CD14-positive monocyte (primary cell): Measurements from ENCODE around the gene CEP120. TPM values are rescaled to one million over a fixed set of nuclear protein-coding genes. Genes with fewer than 3 reads are reported as not detected.

Source experiments
- DNase-seq, 3 donors: peaks; one replicate each; pipeline ENCODE4 v3.0.0-alpha.2; 2011 to 2022
- H2AFZ ChIP-seq: 2 replicates; pipeline ENCODE4 v1.6.0; 2012; ENCODE audit warnings: mild to moderate bottlenecking, low read depth, low read length, inconsistent platforms; ENCODE audit not compliant: insufficient read depth, poor library complexity, severe bottlenecking
- H3K27ac ChIP-seq, 2 donors: 1 replicate in 1 of 2; 2 replicates in 1 of 2; pipeline ENCODE4 v1.5.1; 2012 to 2013; ENCODE audit warnings: low read length in 2 of 2, control low read depth in 1 of 2, inconsistent platforms in 1 of 2, low read depth in 1 of 2, mild to moderate bottlenecking in 1 of 2
- H3K27me3 ChIP-seq, 2 donors: one replicate each; pipeline versions ENCODE4 v1.6.0 to v1.6.1; 2011 to 2013; ENCODE audit warnings: low read length in 2 of 2; ENCODE audit not compliant: control insufficient read depth in 2 of 2, insufficient read depth in 2 of 2
- H3K36me3 ChIP-seq, 2 donors: replicated peaks in 1 of 2; 1 replicate in 1 of 2; 2 replicates in 1 of 2; pipeline versions ENCODE4 v1.5.1 to v1.6.1; 2012 to 2013; ENCODE audit warnings: low read length in 2 of 2, control low read depth in 1 of 2, inconsistent platforms in 1 of 2, mild to moderate bottlenecking in 1 of 2; ENCODE audit not compliant: insufficient read depth in 2 of 2, control insufficient read depth in 1 of 2
- H3K4me1 ChIP-seq, 2 donors: 1 replicate in 1 of 2; 2 replicates in 1 of 2; pipeline versions ENCODE4 v1.5.1 to v1.6.1; 2012 to 2013; ENCODE audit warnings: low read length in 2 of 2, control low read depth in 1 of 2, inconsistent platforms in 1 of 2, mild to moderate bottlenecking in 1 of 2, moderate library complexity in 1 of 2; ENCODE audit not compliant: insufficient read depth in 2 of 2, control insufficient read depth in 1 of 2
- H3K4me2 ChIP-seq: replicated peaks from 2 replicates; pipeline ENCODE3; 2012; ENCODE audit warnings: low read length, moderate library complexity, mild to moderate bottlenecking; ENCODE audit not compliant: poor library complexity, severe bottlenecking; ENCODE audit errors: extremely low read depth
- H3K4me3 ChIP-seq, 3 experiments: fragments of 200-600 bp in 1 of 3; sonication (generic) in 1 of 3; replicated peaks in 1 of 3; 1 replicate in 2 of 3; 2 replicates in 1 of 3; pipeline ENCODE4 v1.5.1; 2011 to 2013; ENCODE audit warnings: low read length in 3 of 3, mild to moderate bottlenecking in 3 of 3, control low read depth in 2 of 3, low read depth in 2 of 3, inconsistent platforms in 1 of 3, moderate library complexity in 1 of 3
- H3K79me2 ChIP-seq: 2 replicates; pipeline ENCODE4 v1.6.0; 2012; ENCODE audit warnings: mild to moderate bottlenecking, control low read depth, inconsistent platforms, low read length, moderate library complexity; ENCODE audit not compliant: insufficient read depth
- H3K9ac ChIP-seq: 2 replicates; pipeline ENCODE4 v1.6.0; 2017; ENCODE audit warnings: low read length, mild to moderate bottlenecking; ENCODE audit not compliant: insufficient read depth, poor library complexity, severe bottlenecking
- H3K9me3 ChIP-seq, 2 donors: replicated peaks in 1 of 2; 1 replicate in 1 of 2; 2 replicates in 1 of 2; pipeline versions ENCODE4 v1.5.1 to v1.6.1; 2012 to 2013; ENCODE audit warnings: low read length in 2 of 2, control low read depth in 1 of 2; ENCODE audit not compliant: control insufficient read depth in 1 of 2, insufficient read depth in 1 of 2
- H4K20me1 ChIP-seq: 2 replicates; pipeline ENCODE4 v1.6.0; 2012; ENCODE audit warnings: mild to moderate bottlenecking, low read length, control low read depth, moderate library complexity; ENCODE audit not compliant: insufficient read depth
- H3K27ac Mint-ChIP-seq, 7 donors: one replicate each; pipeline ENCODE4 v1.8.0; 2020; ENCODE audit warnings: mild to moderate bottlenecking in 7 of 7, mixed read lengths in 7 of 7, moderate library complexity in 6 of 7, inconsistent platforms in 2 of 7
- H3K27me3 Mint-ChIP-seq, 3 donors: one replicate each; pipeline ENCODE4 v1.8.0; 2021 to 2022; ENCODE audit warnings: low read depth in 3 of 3, mild to moderate bottlenecking in 3 of 3, mixed read lengths in 3 of 3, moderate library complexity in 3 of 3, inconsistent platforms in 1 of 3
- H3K36me3 Mint-ChIP-seq, 2 donors: one replicate each; pipeline ENCODE4 v1.8.0; 2020; ENCODE audit warnings: mixed read lengths in 2 of 2, inconsistent platforms in 1 of 2, mild to moderate bottlenecking in 1 of 2
- H3K4me1 Mint-ChIP-seq: one replicate; pipeline ENCODE4 v1.8.0; 2020; ENCODE audit warnings: mild to moderate bottlenecking, mixed read lengths
- H3K4me3 Mint-ChIP-seq, 2 donors: one replicate each; pipeline ENCODE4 v1.8.0; 2020; ENCODE audit warnings: mild to moderate bottlenecking in 2 of 2, mixed read lengths in 2 of 2, moderate library complexity in 1 of 2
- H3K9me3 Mint-ChIP-seq, 7 donors: one replicate each; pipeline ENCODE4 v1.8.0; 2020 to 2022; ENCODE audit warnings: mixed read lengths in 7 of 7, mild to moderate bottlenecking in 6 of 7, moderate library complexity in 6 of 7, inconsistent platforms in 2 of 7
- WGBS: methylation state at CpG from one replicate; pipeline ENCODE4 v1.1.5; 2013; ENCODE audit warnings: missing lambda C conversion rate; ENCODE audit not compliant: insufficient coverage; 5-methylcytosine and 5-hydroxymethylcytosine counted together
- intact Hi-C, 2 donors: fragments of 100-400 bp; cut with micrococcal nuclease; formaldehyde crosslinking; loops; one replicate each; pipeline versions ENCODE4 v1.15.0 to v1.15.1; 2023
- polyA plus RNA-seq, 3 donors: library from polyadenylated mRNA; depleted of rRNA in 1 of 3; unstranded in 2 of 3; stranded (reverse) in 1 of 3; fragments of 300-500 nt in 2 of 3; fragments of >200 nt in 1 of 3; fragmentation: Illumina TruSeq in 2 of 3; gene quantifications; 1 replicate in 2 of 3; 2 replicates in 1 of 3; pipeline ENCODE4 v1.2.3, GENCODE V29; 2012 to 2021
- TF ChIP-seq, protein P1 (sequence below): fragments of 200-600 bp; IDR thresholded peaks from one replicate; pipeline ENCODE4 v1.8.0; 2022; ENCODE audit warnings: antibody characterized with exemption, mild to moderate bottlenecking

Gene CEP120
- polyA plus RNA-seq, 3 donors: 6.4 to 7.2 (median 6.6) TPM

DNA sequence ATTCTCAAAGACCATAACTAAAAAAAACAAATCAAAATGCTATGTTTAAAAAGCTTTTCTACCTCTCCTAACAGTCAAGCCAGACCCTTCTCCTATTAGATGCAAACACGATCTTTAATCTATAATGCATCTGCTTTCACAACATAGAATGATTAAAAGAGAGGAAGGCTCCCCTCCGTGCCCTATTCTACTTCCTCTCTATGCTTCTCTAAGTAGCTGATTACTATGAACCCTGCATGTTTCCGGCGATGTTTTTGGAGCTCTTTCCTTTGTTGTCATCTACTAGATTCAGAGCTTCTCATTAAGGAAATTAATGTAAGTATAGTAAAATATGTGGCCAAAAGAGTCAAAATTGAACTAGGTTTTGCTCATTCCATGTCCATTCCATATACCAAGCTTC is 29.2 kb upstream of the CEP120 start:
- Histone ChIP-seq H3K9me3 (no peaks in the 10 kb centered on the region), H3K4me1 (peaks cover 26 to 34% of the 10 kb centered on the region in 2 donors), H3K27ac (no peak overlapping the region), H3K9ac (no peak overlapping the region), H3K79me2 (no peaks in the 10 kb centered on the region), H3K4me3 (no peak overlapping the region), H3K27me3 (no peaks in the 10 kb centered on the region), H4K20me1 (no peaks in the 10 kb centered on the region), H3K36me3 (no peaks in the 10 kb centered on the region), H3K4me2 (peak overlapping the region; percentile 3), H2AFZ (peak overlapping the region; percentile 7)
- intact Hi-C loops: no loop called here
- H3K36me3 Mint-ChIP-seq: no peaks in the 10 kb centered on the region
- no CpG with 5 or more reads among the region's 4 CpGs for WGBS
- peaks cover 36% of the 10 kb centered on the region for H3K4me1 Mint-ChIP-seq
- H3K9me3 Mint-ChIP-seq: no peaks in the 10 kb centered on the region
- DNase-seq: peak in 1 of 3 donors; percentile 35
- peak overlapping the region in 5 of 7 donors; percentile 4 to 69 (median 58) for H3K27ac Mint-ChIP-seq
- peaks cover 0 to 3% (median 0%) of the 10 kb centered on the region in 3 donors for H3K27me3 Mint-ChIP-seq
- H3K4me3 Mint-ChIP-seq: peak overlapping the region in 1 of 2 donors; percentile 19
- TF ChIP-seq, protein P1, sequence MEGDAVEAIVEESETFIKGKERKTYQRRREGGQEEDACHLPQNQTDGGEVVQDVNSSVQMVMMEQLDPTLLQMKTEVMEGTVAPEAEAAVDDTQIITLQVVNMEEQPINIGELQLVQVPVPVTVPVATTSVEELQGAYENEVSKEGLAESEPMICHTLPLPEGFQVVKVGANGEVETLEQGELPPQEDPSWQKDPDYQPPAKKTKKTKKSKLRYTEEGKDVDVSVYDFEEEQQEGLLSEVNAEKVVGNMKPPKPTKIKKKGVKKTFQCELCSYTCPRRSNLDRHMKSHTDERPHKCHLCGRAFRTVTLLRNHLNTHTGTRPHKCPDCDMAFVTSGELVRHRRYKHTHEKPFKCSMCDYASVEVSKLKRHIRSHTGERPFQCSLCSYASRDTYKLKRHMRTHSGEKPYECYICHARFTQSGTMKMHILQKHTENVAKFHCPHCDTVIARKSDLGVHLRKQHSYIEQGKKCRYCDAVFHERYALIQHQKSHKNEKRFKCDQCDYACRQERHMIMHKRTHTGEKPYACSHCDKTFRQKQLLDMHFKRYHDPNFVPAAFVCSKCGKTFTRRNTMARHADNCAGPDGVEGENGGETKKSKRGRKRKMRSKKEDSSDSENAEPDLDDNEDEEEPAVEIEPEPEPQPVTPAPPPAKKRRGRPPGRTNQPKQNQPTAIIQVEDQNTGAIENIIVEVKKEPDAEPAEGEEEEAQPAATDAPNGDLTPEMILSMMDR: no peak

DNA sequence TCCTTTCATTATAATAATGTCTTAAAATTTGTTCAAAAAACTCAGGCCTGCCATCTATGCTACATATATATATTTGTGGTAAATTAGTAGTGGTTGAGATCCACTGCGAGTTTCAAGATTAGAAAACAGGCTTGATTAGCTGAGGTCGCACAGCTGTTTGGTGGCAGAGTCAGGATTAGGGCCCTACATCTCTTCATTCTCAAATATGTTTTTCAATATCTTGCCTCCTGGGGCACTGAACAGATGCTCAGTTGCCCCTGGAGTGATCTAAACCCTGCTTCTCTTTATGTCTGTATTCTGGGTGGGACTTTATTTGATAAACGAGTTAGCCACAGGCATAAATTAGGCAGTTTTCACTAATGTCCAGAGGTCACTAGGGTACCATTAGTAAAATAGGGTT is 27.8 kb upstream of the CEP120 start:
- Mint-ChIP-seq H3K9me3 (peaks cover 0 to under 1% (median 0%) of the 10 kb centered on the region in 7 donors), H3K4me1 (peaks cover 34% of the 10 kb centered on the region), H3K27ac (no peak overlapping the region), H3K4me3 (no peak overlapping the region), H3K27me3 (peaks cover 0 to 3% (median 0%) of the 10 kb centered on the region in 3 donors), H3K36me3 (no peaks in the 10 kb centered on the region)
- Histone ChIP-seq H2AFZ (no peak overlapping the region), H4K20me1 (no peaks in the 10 kb centered on the region), H3K4me1 (peaks cover 24 to 30% of the 10 kb centered on the region in 2 donors), H3K9me3 (no peaks in the 10 kb centered on the region), H3K79me2 (no peaks in the 10 kb centered on the region), H3K27ac (no peak overlapping the region), H3K27me3 (no peaks in the 10 kb centered on the region), H3K9ac (no peak overlapping the region), H3K4me2 (no peak overlapping the region), H3K4me3 (no peak overlapping the region), H3K36me3 (no peaks in the 10 kb centered on the region)
- TF ChIP-seq, protein P1: no peak
- WGBS: no CpG with 5 or more reads among the region's 3 CpGs
- intact Hi-C loops: no loop called here
- DNase-seq: no peak
